ENCODE measurements around the gene MRPS22. TPM values are rescaled to one million over a fixed set of nuclear protein-coding genes. Genes with fewer than 3 reads are reported as not detected.
"Not testable (repeated sequence)": the region's sequence is repeated elsewhere in the genome, so short reads cannot be mapped to it uniquely, and the experiment has no call there.

MRPS22 gene
- polyA plus RNA-seq, 4 donors, result 61.1 to 75.9 (median 65.6) TPM

DNA sequence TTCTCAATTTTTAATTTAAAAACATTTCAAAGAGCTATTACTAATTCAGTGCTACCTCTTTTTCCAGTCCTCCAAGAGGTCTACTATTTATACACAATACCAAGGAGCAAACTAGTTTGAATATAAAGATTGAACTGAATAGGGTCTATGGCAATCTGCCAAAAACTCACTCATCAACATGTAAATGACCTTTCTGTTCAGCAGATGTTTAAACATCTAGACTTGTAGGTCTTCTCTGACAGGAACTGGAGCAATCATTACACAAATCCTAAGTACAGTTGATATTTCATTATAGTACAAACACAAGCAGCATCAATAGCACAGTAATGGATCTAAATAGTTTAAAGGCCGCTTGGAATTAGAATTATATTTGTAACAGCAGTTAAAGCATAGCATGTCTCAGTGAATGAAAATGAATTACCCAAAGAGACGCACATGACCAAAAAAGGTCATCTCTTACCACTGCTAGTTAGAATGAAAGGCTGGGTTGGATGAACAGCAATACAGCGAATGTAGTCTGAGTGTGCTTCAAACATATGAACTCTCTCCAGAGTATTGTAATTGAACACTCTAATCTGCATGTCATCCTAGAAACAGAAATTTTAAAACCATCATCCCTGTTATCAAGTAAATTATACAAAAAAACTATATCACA is 34.9 kb downstream of the MRPS22 start:
- no peaks in the 10 kb centered on the region for H3K27me3 ChIP-seq (ENCODE audit: control insufficient read depth in 3 of 3, insufficient read depth in 3 of 3, low read length in 3 of 3)
- peaks cover 5 to 17% (median 10%) of the 10 kb centered on the region in 3 donors for H3K36me3 ChIP-seq (ENCODE audit: control insufficient read depth in 3 of 3, insufficient read depth in 2 of 3, low read depth in 1 of 3, low read length in 3 of 3)
- WGBS, 3 donors, result 77 to 90% (median 88%) methylated on average over 3 of the region's 3 CpGs
- DNase-seq (no peak), FAIRE-seq (no peak)
- no peak overlapping the region for H3K27ac ChIP-seq (ENCODE audit: low read depth in 1 of 3, low read length in 2 of 3)
- no peaks in the 10 kb centered on the region for H3K9me3 ChIP-seq (ENCODE audit: control insufficient read depth in 2 of 2, insufficient read depth in 1 of 2, low read depth in 1 of 2, low read length in 1 of 2)
- no peaks in the 10 kb centered on the region for H3K4me1 ChIP-seq (ENCODE audit: control insufficient read depth in 3 of 3, insufficient read depth in 2 of 3, low read depth in 1 of 3, low read length in 2 of 3)
- no peak overlapping the region for H3K4me3 ChIP-seq (ENCODE audit: low read depth in 1 of 3, low read length in 3 of 3)

DNA sequence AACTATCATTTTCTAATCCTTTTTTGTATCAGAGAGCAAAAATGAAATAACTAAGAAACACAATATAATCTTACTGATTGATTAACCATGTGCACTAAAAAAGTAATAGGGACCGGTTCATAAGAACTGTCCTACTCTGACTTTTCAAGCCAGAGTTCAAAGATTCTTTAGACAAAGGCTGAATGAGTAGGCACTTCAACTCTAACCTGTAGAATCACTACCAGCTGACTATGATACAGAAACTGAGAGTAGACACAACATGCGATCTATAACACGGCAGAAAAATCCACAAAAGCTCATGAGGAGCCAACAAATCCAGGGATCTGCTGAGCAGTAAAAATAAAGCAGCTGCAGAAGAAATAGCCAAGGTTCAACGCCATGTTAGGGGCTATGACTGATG is 36.8 kb downstream of the MRPS22 start:
- Histone ChIP-seq H3K9me3 (ENCODE audit: control insufficient read depth in 2 of 2, insufficient read depth in 1 of 2, low read depth in 1 of 2, low read length in 1 of 2) (no peaks in the 10 kb centered on the region), H3K36me3 (ENCODE audit: control insufficient read depth in 3 of 3, insufficient read depth in 2 of 3, low read depth in 1 of 3, low read length in 3 of 3) (peaks cover 0 to 15% (median 6%) of the 10 kb centered on the region in 3 donors), H3K27ac (ENCODE audit: low read depth in 1 of 3, low read length in 2 of 3) (no peak overlapping the region), H3K27me3 (ENCODE audit: control insufficient read depth in 3 of 3, insufficient read depth in 3 of 3, low read length in 3 of 3) (no peaks in the 10 kb centered on the region), H3K4me1 (ENCODE audit: control insufficient read depth in 3 of 3, insufficient read depth in 2 of 3, low read depth in 1 of 3, low read length in 2 of 3) (no peaks in the 10 kb centered on the region), H3K4me3 (ENCODE audit: low read depth in 1 of 3, low read length in 3 of 3) (no peak overlapping the region)
- no peak for DNase-seq
- WGBS, 3 donors, result 81 to 89% (median 89%) methylated on average over 4 of the region's 4 CpGs
- FAIRE-seq, result no peak

DNA sequence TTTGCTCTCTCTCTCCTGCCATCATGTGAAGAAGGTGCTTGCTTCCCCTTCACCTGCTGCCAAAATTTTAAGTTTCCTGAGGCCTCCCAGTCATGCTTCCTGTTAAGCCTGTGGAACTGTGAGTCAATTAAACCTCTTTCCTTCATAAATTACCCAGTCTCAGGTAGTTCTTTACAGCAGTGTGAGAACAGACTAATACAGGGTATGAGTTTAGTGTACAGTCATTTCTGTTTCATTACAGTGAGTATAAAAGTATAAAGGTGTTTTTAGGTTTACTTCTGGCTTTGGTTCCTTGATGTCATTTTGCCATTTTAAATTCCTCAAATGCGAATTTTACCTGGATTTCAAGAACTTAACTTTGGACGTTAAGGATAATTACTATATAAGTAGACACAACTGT is 38.5 kb downstream of the MRPS22 start:
- 76 to 92% (median 89%) methylated on average over 2 of the region's 2 CpGs for WGBS, 3 donors
- H3K9me3 ChIP-seq (ENCODE audit: control insufficient read depth in 2 of 2, insufficient read depth in 1 of 2, low read depth in 1 of 2, low read length in 1 of 2); H3K27me3 ChIP-seq (ENCODE audit: control insufficient read depth in 3 of 3, insufficient read depth in 3 of 3, low read length in 3 of 3); H3K4me3 ChIP-seq (ENCODE audit: low read depth in 1 of 3, low read length in 3 of 3); H3K36me3 ChIP-seq (ENCODE audit: control insufficient read depth in 3 of 3, insufficient read depth in 2 of 3, low read depth in 1 of 3, low read length in 3 of 3); H3K27ac ChIP-seq (ENCODE audit: low read depth in 1 of 3, low read length in 2 of 3); DNase-seq; FAIRE-seq; H3K4me1 ChIP-seq (ENCODE audit: control insufficient read depth in 3 of 3, insufficient read depth in 2 of 3, low read depth in 1 of 3, low read length in 2 of 3): not testable (repeated sequence)

DNA sequence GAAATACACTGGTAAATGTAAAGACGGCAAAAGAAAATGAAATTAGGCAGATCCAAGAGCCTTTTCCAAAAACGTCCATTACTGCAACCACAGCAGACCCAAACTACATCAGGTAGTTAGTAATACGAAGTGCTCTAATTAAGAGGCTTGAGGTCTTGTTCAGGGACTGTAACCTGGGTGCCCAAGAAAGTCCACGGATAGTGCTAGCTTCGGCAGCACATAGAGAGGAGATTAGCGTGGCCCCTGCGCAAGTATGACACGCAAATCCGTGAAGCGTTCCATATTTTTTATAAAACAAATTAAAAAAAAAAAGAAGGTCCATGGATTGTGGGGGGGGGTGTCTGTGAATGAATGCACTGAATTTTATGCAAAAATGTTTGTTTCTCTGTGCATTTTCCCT is 44.3 kb downstream of the MRPS22 start:
- no peaks in the 10 kb centered on the region for H3K9me3 ChIP-seq (ENCODE audit: control insufficient read depth in 2 of 2, insufficient read depth in 1 of 2, low read depth in 1 of 2, low read length in 1 of 2)
- H3K4me3 ChIP-seq (ENCODE audit: low read depth in 1 of 3, low read length in 3 of 3), result peak overlapping the region in 2 of 3 donors; percentile 90 to 95
- H3K36me3 ChIP-seq (ENCODE audit: control insufficient read depth in 3 of 3, insufficient read depth in 2 of 3, low read depth in 1 of 3, low read length in 3 of 3), result peaks cover 0 to 2% (median 0%) of the 10 kb centered on the region in 3 donors
- FAIRE-seq (no peak), DNase-seq (no peak)
- H3K4me1 ChIP-seq (ENCODE audit: control insufficient read depth in 3 of 3, insufficient read depth in 2 of 3, low read depth in 1 of 3, low read length in 2 of 3), result peaks cover 0 to 13% (median 8%) of the 10 kb centered on the region in 3 donors
- 49 to 76% (median 49%) methylated on average over 10 of the region's 10 CpGs for WGBS, 3 donors
- H3K27ac ChIP-seq (ENCODE audit: low read depth in 1 of 3, low read length in 2 of 3), result no peak overlapping the region
- H3K27me3 ChIP-seq (ENCODE audit: control insufficient read depth in 3 of 3, insufficient read depth in 3 of 3, low read length in 3 of 3), result no peaks in the 10 kb centered on the region

DNA sequence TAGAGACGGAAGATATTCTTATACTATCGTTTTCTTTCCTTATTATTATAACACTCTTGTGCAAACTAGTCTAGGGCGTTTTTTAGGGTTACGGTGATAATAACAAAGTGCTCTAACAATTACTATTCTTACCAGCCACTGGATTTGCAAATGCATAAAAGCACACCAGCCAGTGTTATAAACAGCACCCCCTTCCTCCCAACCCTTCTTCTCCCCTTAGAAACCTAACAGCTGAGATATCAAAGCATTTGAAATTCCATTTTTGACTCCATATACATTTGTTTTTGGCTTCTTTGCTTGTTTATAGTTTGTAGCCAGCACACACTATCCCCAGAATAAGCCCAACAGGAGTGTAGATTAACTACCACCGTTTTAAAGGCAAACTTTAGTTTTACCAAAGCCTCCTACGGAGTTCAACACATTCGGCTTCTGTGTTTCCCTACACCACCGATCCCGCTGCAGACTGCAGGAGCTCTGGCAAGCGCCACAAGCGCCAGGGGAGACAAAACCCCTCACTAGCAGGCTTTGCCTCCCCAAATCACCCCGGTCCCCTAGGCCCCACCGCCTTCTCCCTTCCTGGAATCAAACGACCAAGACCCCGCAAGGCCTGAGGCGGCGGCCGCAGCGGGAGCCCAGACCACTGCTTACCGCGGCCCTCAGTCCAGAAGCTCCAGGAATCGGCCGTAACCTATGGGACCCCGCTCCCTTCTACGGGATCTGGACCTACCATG is 45.2 kb downstream of the MRPS22 start:
- H3K9me3 ChIP-seq (ENCODE audit: control insufficient read depth in 2 of 2, insufficient read depth in 1 of 2, low read depth in 1 of 2, low read length in 1 of 2), result no peaks in the 10 kb centered on the region
- 1 to 2% (median 1%) methylated on average over 25 of the region's 25 CpGs for WGBS, 3 donors
- no peaks in the 10 kb centered on the region for H3K36me3 ChIP-seq (ENCODE audit: control insufficient read depth in 3 of 3, insufficient read depth in 2 of 3, low read depth in 1 of 3, low read length in 3 of 3)
- peaks cover 0 to 13% (median 8%) of the 10 kb centered on the region in 3 donors for H3K4me1 ChIP-seq (ENCODE audit: control insufficient read depth in 3 of 3, insufficient read depth in 2 of 3, low read depth in 1 of 3, low read length in 2 of 3)
- no peaks in the 10 kb centered on the region for H3K27me3 ChIP-seq (ENCODE audit: control insufficient read depth in 3 of 3, insufficient read depth in 3 of 3, low read length in 3 of 3)
- no peak for FAIRE-seq
- peak overlapping the region; percentile 90 to 95 (median 94) for H3K4me3 ChIP-seq (ENCODE audit: low read depth in 1 of 3, low read length in 3 of 3)
- H3K27ac ChIP-seq (ENCODE audit: low read depth in 1 of 3, low read length in 2 of 3), result peak overlapping the region; percentile 76 to 97 (median 94)
- peak in 1 of 2 donors; percentile 38 for DNase-seq

DNA sequence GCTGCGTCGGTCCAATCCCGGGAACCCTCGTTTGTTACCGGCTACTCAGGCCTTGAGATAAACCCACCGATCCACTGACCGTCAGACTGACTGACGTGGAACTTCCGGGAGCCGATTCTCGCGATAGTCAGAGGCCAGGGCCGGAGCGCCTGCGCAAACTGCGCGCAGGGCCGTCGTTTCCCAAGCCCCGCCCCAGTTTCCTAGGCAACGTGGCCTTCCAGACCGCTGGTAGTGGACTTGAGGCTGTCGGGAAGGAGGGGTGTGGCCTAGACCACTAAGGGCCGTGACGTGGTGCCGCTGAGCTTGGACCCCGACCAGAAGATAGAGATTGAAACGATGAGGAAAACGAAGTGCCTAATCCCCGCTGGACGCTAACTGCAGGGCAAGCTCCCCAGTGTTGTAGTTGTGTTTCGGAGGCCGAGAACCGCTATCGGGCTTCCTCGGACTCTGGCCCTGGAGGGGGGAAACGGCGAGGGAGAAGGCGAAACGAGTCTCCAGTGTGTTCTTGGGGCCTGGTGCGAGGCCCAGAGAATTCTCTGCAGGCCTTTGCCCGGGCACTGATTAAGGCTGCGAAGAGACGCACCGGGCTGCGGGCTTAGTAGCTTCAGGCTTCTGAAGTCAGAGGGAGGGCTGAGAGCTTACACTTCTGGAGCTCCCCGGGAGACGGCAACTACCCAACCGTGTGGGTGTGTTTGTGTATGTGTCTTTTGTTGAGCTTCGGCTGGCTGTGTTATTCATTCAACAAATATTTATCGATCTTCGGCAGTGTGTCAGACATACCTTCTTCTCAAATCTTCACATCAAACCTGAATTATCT is 45.9 kb downstream of the MRPS22 start, which contains the start of gene COPB2:
Gene COPB2, minus strand, starts transcription at position 96 of the 817 bp plus-strand sequence. CDS start 97 bp downstream, outside the sequence.
- peak within 1 kb of the TSS; percentile 94 to 97 (median 95) for H3K27ac ChIP-seq (ENCODE audit: low read depth in 1 of 3, low read length in 2 of 3)
- no peaks in the 10 kb centered on the region for H3K9me3 ChIP-seq (ENCODE audit: control insufficient read depth in 2 of 2, insufficient read depth in 1 of 2, low read depth in 1 of 2, low read length in 1 of 2)
- peak within 1 kb of the TSS; percentile 90 to 95 (median 94) for H3K4me3 ChIP-seq (ENCODE audit: low read depth in 1 of 3, low read length in 3 of 3)
- DNase-seq, result peak; percentile 99 to 100
- peaks cover 0 to 13% (median 8%) of the 10 kb centered on the region in 3 donors for H3K4me1 ChIP-seq (ENCODE audit: control insufficient read depth in 3 of 3, insufficient read depth in 2 of 3, low read depth in 1 of 3, low read length in 2 of 3)
- peak; percentile 23 for FAIRE-seq
- no peaks in the 10 kb centered on the region for H3K27me3 ChIP-seq (ENCODE audit: control insufficient read depth in 3 of 3, insufficient read depth in 3 of 3, low read length in 3 of 3)
- 0 to 1% (median 0%) methylated on average over 52 of the region's 52 CpGs for WGBS, 3 donors
- H3K36me3 ChIP-seq (ENCODE audit: control insufficient read depth in 3 of 3, insufficient read depth in 2 of 3, low read depth in 1 of 3, low read length in 3 of 3), result no peaks in the 10 kb centered on the region

DNA sequence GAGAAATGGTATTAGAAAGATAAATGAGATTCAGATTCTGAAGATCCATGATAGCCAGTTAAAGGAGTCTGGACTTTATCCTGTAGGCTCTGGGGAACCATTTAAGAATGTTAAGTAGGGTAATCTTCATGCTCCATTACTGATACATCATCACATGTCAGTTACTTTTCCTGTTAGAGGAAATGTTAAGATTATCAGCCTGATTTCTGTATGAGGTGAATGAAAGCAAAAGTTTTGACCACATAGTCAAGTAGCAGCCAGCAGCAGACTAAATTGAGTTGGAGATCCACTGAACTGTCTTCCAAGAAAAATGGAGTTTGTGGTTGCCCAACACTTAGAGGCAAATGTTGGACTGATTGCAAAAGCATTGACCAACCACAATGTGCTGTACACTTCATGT is 50.3 kb downstream of the MRPS22 start:
- H3K9me3 ChIP-seq (ENCODE audit: control insufficient read depth in 2 of 2, insufficient read depth in 1 of 2, low read depth in 1 of 2, low read length in 1 of 2), result no peaks in the 10 kb centered on the region
- DNase-seq (no peak), FAIRE-seq (no peak)
- H3K36me3 ChIP-seq (ENCODE audit: control insufficient read depth in 3 of 3, insufficient read depth in 2 of 3, low read depth in 1 of 3, low read length in 3 of 3), result no peaks in the 10 kb centered on the region
- peaks cover 0 to 11% (median 0%) of the 10 kb centered on the region in 3 donors for H3K4me1 ChIP-seq (ENCODE audit: control insufficient read depth in 3 of 3, insufficient read depth in 2 of 3, low read depth in 1 of 3, low read length in 2 of 3)
- no peaks in the 10 kb centered on the region for H3K27me3 ChIP-seq (ENCODE audit: control insufficient read depth in 3 of 3, insufficient read depth in 3 of 3, low read length in 3 of 3)
- no peak overlapping the region for H3K27ac ChIP-seq (ENCODE audit: low read depth in 1 of 3, low read length in 2 of 3)
- no peak overlapping the region for H3K4me3 ChIP-seq (ENCODE audit: low read depth in 1 of 3, low read length in 3 of 3)

DNA sequence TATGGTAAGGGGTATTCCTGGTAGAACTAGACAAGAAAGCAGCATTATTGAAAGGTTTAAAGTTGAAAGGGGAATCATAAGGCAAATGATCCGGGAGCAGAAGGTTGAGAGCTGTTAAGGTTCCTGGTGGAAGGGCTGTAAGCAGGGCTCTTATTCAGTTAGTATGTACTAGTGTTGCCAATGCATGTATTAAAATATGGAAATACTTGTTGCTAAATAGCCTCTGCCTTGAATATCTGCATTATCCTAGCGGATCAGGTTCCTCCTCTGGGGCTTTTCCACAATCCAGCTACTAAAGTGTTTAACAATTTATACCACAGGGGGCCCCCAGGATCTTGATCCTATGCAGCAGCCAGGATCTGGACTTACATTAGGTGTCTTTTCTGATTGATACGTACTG is 52.9 kb downstream of the MRPS22 start:
- Histone ChIP-seq H3K27ac (ENCODE audit: low read depth in 1 of 3, low read length in 2 of 3) (no peak overlapping the region), H3K4me3 (ENCODE audit: low read depth in 1 of 3, low read length in 3 of 3) (no peak overlapping the region), H3K4me1 (ENCODE audit: control insufficient read depth in 3 of 3, insufficient read depth in 2 of 3, low read depth in 1 of 3, low read length in 2 of 3) (no peaks in the 10 kb centered on the region), H3K9me3 (ENCODE audit: control insufficient read depth in 2 of 2, insufficient read depth in 1 of 2, low read depth in 1 of 2, low read length in 1 of 2) (peaks cover 0 to under 1% of the 10 kb centered on the region in 2 donors), H3K27me3 (ENCODE audit: control insufficient read depth in 3 of 3, insufficient read depth in 3 of 3, low read length in 3 of 3) (no peaks in the 10 kb centered on the region), H3K36me3 (ENCODE audit: control insufficient read depth in 3 of 3, insufficient read depth in 2 of 3, low read depth in 1 of 3, low read length in 3 of 3) (no peaks in the 10 kb centered on the region)
- FAIRE-seq, result no peak
- DNase-seq, result no peak
- WGBS, 3 donors, result 93% methylated on average over 3 of the region's 3 CpGs

Data from small intestine (tissue), 7 donors.